ENCODE measurements around the gene ZNF341.

DNA sequence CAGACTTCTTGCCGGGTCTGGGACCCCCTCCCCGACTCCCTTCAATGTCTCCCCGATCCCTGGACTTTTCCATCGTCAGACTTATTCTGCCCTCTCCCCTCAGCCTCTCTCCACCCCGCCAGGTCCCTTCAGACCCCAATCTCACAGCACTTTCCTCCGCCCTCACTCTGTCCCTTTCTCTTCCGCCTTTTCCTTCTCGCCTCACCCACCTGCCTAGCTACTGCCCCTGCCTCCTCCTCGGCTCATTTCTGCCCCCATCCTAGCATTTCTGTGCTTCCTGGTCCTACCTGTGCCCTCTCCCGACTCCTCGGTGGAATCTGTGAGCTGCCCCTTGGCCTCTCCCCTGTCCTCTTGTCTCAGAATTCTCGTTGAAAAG is 80.0 kb downstream of the ZNF341 start:
- TF ChIP-seq, protein P1, sequence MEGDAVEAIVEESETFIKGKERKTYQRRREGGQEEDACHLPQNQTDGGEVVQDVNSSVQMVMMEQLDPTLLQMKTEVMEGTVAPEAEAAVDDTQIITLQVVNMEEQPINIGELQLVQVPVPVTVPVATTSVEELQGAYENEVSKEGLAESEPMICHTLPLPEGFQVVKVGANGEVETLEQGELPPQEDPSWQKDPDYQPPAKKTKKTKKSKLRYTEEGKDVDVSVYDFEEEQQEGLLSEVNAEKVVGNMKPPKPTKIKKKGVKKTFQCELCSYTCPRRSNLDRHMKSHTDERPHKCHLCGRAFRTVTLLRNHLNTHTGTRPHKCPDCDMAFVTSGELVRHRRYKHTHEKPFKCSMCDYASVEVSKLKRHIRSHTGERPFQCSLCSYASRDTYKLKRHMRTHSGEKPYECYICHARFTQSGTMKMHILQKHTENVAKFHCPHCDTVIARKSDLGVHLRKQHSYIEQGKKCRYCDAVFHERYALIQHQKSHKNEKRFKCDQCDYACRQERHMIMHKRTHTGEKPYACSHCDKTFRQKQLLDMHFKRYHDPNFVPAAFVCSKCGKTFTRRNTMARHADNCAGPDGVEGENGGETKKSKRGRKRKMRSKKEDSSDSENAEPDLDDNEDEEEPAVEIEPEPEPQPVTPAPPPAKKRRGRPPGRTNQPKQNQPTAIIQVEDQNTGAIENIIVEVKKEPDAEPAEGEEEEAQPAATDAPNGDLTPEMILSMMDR (IDR thresholded peaks at IDR 0.05) = no peak
- TF ChIP-seq EP300 (IDR thresholded peaks at IDR 0.05) = no peak
- no peak for TF ChIP-seq POLR2A (IDR thresholded peaks at IDR 0.05)
- TF ChIP-seq POLR2AphosphoS5 (IDR thresholded peaks at IDR 0.05) = no peak
